HepG2 (cell line): Measurements from ENCODE around the gene CSF1R. TPM values are rescaled to one million over a fixed set of nuclear protein-coding genes. Genes with fewer than 3 reads are reported as not detected.

Source experiments
- ATAC-seq: fragments of 200-7000 bp; cut with Tn5 transposase; 3 replicates; pipeline ENCODE4 v1.9.1; 2020; ENCODE audit warnings: mild to moderate bottlenecking, moderate library complexity
- BruUV-seq: library from RNA; stranded (reverse); fragments of 400-500 nt; replicated peaks from 2 replicates; lab custom pipeline; 2021; lab: Mats Ljungman, UMichigan
- CTCF ChIA-PET: fragments of 300-600 bp; formaldehyde crosslinking; extraction: SDS; loops from one replicate; lab custom pipeline; 2021; ENCODE audit warnings: low total read pairs, inconsistent platforms, low intra/inter-chr PET ratio; lab: Yijun Ruan, JAX
- POLR2A ChIA-PET: fragments of 350-600 bp; sonication (Branson Sonifier 250); formaldehyde crosslinking; loops from one replicate; lab custom pipeline; 2020; ENCODE audit warnings: antibody characterized with exemption, inconsistent platforms; lab: Yijun Ruan, JAX
- DNase-seq: peaks from one replicate; pipeline ENCODE4 v3.0.0-alpha.2; 2015; ENCODE audit warnings: low spot score
- FAIRE-seq: peaks from 3 replicates; lab custom pipeline; 2011; peaks lifted over from hg19 to GRCh38; lab: Jason Lieb, UNC
- H2AFZ ChIP-seq: one replicate; pipeline ENCODE4 v1.6.1; 2011; ENCODE audit warnings: low read length, inconsistent platforms
- H3K27ac ChIP-seq: fragments of 300-600 bp; 3 replicates; pipeline ENCODE4 v1.8.0; 2011; ENCODE audit warnings: mixed run types, mild to moderate bottlenecking, mixed read lengths, low read length, inconsistent platforms; ENCODE audit not compliant: insufficient read depth; ENCODE audit errors: extremely low read length
- H3K27me3 ChIP-seq, 2 experiments: fragments of 200-600 bp in 1 of 2; 2 replicates in 1 of 2; 3 replicates in 1 of 2; pipeline versions ENCODE4 v1.6.0 to v1.8.0; 2011; ENCODE audit warnings: low read length in 2 of 2, mild to moderate bottlenecking in 2 of 2, moderate library complexity in 2 of 2, inconsistent platforms in 1 of 2; ENCODE audit not compliant: insufficient read depth in 2 of 2, control insufficient read depth in 1 of 2
- H3K36me3 ChIP-seq, 2 experiments: fragments of 200-600 bp in 1 of 2; replicated peaks in 1 of 2; 2 replicates in 1 of 2; 3 replicates in 1 of 2; pipeline versions ENCODE4 v1.5.1 to v1.8.0; 2011; ENCODE audit warnings: low read length in 2 of 2, inconsistent platforms in 1 of 2; ENCODE audit not compliant: insufficient read depth in 2 of 2, control insufficient read depth in 1 of 2
- H3K4me1 ChIP-seq: 2 replicates; pipeline ENCODE4 v1.5.1; 2012; ENCODE audit warnings: low read length, inconsistent platforms; ENCODE audit not compliant: insufficient read depth
- H3K4me2 ChIP-seq: 2 replicates; pipeline ENCODE4 v1.6.0; 2011; ENCODE audit warnings: low read depth, low read length, inconsistent platforms
- H3K4me3 ChIP-seq, 3 experiments: fragments of 200-600 bp in 1 of 3; sonication (generic), shearing (Covaris generic) in 1 of 3; replicated peaks in 1 of 3; 2 replicates each; pipeline ENCODE4 v1.5.1; 2011 to 2016; ENCODE audit warnings: low read length in 3 of 3, inconsistent platforms in 2 of 3, low read depth in 2 of 3, mild to moderate bottlenecking in 2 of 3, control low read depth in 1 of 3, mixed read lengths in 1 of 3; ENCODE audit not compliant: insufficient read depth in 1 of 3
- H3K79me2 ChIP-seq: one replicate; pipeline ENCODE4 v1.6.1; 2011; ENCODE audit warnings: low read length, inconsistent platforms; ENCODE audit not compliant: insufficient read depth
- H3K9ac ChIP-seq: 2 replicates; pipeline ENCODE4 v1.6.0; 2011; ENCODE audit warnings: mild to moderate bottlenecking, low read depth, low read length, inconsistent platforms; ENCODE audit not compliant: insufficient read depth
- H3K9me3 ChIP-seq: 2 replicates; pipeline ENCODE4 v1.5.1; 2012; ENCODE audit warnings: mild to moderate bottlenecking, low read length
- H4K20me1 ChIP-seq: 2 replicates; pipeline ENCODE4 v1.6.0; 2011; ENCODE audit warnings: inconsistent platforms, mild to moderate bottlenecking, low read length, moderate library complexity; ENCODE audit not compliant: insufficient read depth
- AHR ChIP-seq: IDR thresholded peaks from 2 replicates; pipeline ENCODE4 v1.6.1; 2018; ENCODE audit warnings: missing genetic modification reagents, missing compliant biosample characterization
- JDP2 ChIP-seq: sonication (generic); formaldehyde crosslinking; IDR thresholded peaks from 2 replicates; pipeline ENCODE4 v1.8.1; 2022; ENCODE audit warnings: missing genetic modification reagents, borderline replicate concordance
- KDM5A ChIP-seq: fragments of 200-600 bp; sonication (generic); IDR thresholded peaks from 2 replicates; pipeline ENCODE4 v1.7.0; 2018; ENCODE audit warnings: antibody characterized with exemption, mild to moderate bottlenecking, low read length, borderline replicate concordance
- MEF2D ChIP-seq: sonication (generic); formaldehyde crosslinking; IDR thresholded peaks from 2 replicates; pipeline ENCODE4 v1.5.1; 2020; ENCODE audit warnings: mild to moderate bottlenecking, missing genetic modification reagents
- PHF8 ChIP-seq: sonication (generic); formaldehyde crosslinking; IDR thresholded peaks from 2 replicates; pipeline ENCODE4 v1.5.0; 2020; ENCODE audit warnings: missing genetic modification reagents
- RAD21 ChIP-seq: fragments of 450-650 bp; formaldehyde crosslinking; IDR thresholded peaks from 2 replicates; pipeline ENCODE4 v1.5.0; 2020; ENCODE audit warnings: mild to moderate bottlenecking
- ZNF33A ChIP-seq: sonication (generic); formaldehyde crosslinking; IDR thresholded peaks from 2 replicates; pipeline ENCODE4 v1.5.1; 2020; ENCODE audit warnings: missing genetic modification reagents, mild to moderate bottlenecking, moderate library complexity, borderline replicate concordance
- ZNF432 ChIP-seq: sonication (generic); formaldehyde crosslinking; IDR thresholded peaks from 2 replicates; pipeline ENCODE4 v1.5.0; 2020; ENCODE audit warnings: missing genetic modification reagents, mild to moderate bottlenecking, borderline replicate concordance
- ZNF484 ChIP-seq: sonication (generic); formaldehyde crosslinking; IDR thresholded peaks from 2 replicates; pipeline ENCODE4 v1.5.1; 2020; ENCODE audit warnings: mild to moderate bottlenecking, low read depth, missing genetic modification reagents, borderline replicate concordance
- WGBS: methylation state at CpG from one replicate; pipeline ENCODE4 v1.1.6; 2017; ENCODE audit warnings: low lambda C conversion rate; 5-methylcytosine and 5-hydroxymethylcytosine counted together
- in situ Hi-C: cut with HindIII; loops from 2 replicates; pipeline ENCODE4 v1.10.0; 2017; ENCODE audit warnings: low pct_unique_long_range_greater_than_20kb; ENCODE audit not compliant: extremely low pct_ligation_motif_present
- intact Hi-C: fragments of 100-400 bp; cut with micrococcal nuclease; formaldehyde crosslinking; loops from one replicate; pipeline ENCODE4 v1.10.0; 2022; ENCODE audit not compliant: unreplicated experiment
- polyA plus RNA-seq, 8 experiments: library from polyadenylated mRNA; depleted of rRNA in 3 of 8; stranded (reverse) in 7 of 8; unstranded in 1 of 8; fragments of >200 nt; fragmentation: Illumina TruSeq in 4 of 8; extraction: Trizol in 4 of 8; gene quantifications; 2 replicates each; pipeline versions ENCODE4 v1.2.1 to v1.2.3, GENCODE V29; 2011 to 2016; ENCODE audit warnings: low read depth in 4 of 8, missing spikeins in 1 of 8, mixed read lengths in 1 of 8; ENCODE audit not compliant: insufficient read depth in 1 of 8
- total RNA-seq, 5 experiments: library from RNA; depleted of rRNA; stranded (reverse); fragments of >200 nt; fragmentation: Illumina TruSeq; extraction: Trizol; gene quantifications; 2 replicates each; pipeline ENCODE4 v1.2.3, GENCODE V29; 2016; ENCODE audit warnings: low read depth in 1 of 5
- TF ChIP-seq, protein P1 (sequence below): IDR thresholded peaks from 2 replicates; pipeline ENCODE4 v1.6.1; 2016; ENCODE audit warnings: missing genetic modification reagents, missing compliant biosample characterization

The CSF1R gene
- total and polyA plus RNA-seq, 2 of the 13 experiments (the other 11 are each of a cell fraction or from before 2014, with no cell fraction given) = 0.01 TPM; not detected in 1

DNA sequence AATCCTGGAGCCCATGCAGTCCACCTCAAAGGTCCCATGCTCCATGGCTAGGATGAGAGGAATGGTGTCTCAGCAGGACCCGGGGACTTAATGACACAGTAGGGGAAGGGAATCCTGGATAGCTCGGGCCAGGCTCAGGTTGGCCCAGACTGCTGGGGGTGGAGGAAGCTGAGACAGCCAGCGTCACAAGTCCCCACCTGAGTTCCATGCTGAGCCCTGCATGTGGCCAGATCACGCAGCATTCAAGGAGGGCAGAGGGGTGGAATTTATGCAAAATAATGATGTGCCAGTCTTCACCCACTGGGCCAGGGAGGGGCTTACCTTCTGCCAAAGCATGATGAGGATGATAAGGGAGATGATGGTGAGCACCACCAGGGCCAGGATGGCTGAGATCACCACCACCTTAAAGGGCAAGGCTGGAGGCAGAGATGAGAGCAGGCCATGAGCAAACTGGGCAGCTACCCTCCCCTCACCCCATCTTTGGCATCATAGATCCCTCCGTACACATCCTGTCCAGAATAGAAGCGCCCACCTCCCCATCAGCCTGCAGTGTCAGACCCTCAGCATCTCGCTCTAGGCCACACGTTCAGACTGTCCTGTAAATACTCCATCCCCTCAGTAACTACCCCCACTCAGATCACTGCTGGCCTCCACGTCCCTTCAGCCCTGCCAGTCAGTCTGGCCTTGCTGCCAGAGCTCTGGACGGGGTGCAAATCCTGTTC lies 40.0 kb upstream of the CSF1R start:
- Histone ChIP-seq H3K27me3 (no peaks in the 10 kb centered on the region), H3K9ac (no peak overlapping the region), H4K20me1 (no peaks in the 10 kb centered on the region), H3K4me2 (no peak overlapping the region), H3K79me2 (no peaks in the 10 kb centered on the region)
- CTCF ChIA-PET = no interaction called here
- in situ Hi-C loops = loop anchor here (5.0 kb wide), 2 partner anchors 51 to 91 kb away; no protein-coding TSS in a partner anchor
- FAIRE-seq = no peak
- no peak for DNase-seq
- intact Hi-C loops = loop anchor here (10.0 kb wide), 1 partner anchor 292 kb away; no protein-coding TSS in a partner anchor
- no peak for TF ChIP-seq PHF8
- TF ChIP-seq JDP2 = no peak
- TF ChIP-seq MEF2D (CRISPR knock-in tag) = no peak
- TF ChIP-seq RAD21 = no peak
- TF ChIP-seq ZNF484 (CRISPR knock-in tag) = no peak
- TF ChIP-seq ZNF432 = no peak
- no peak for TF ChIP-seq KDM5A
- TF ChIP-seq, protein P1, sequence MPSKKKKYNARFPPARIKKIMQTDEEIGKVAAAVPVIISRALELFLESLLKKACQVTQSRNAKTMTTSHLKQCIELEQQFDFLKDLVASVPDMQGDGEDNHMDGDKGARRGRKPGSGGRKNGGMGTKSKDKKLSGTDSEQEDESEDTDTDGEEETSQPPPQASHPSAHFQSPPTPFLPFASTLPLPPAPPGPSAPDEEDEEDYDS (CRISPR knock-in tag) = no peak
- no peak for TF ChIP-seq ZNF33A (CRISPR knock-in tag)
- no peak for TF ChIP-seq AHR
- TF ChIP-seq, all 625 proteins: peak for 0
- 86% methylated on average over 10 of the region's 10 CpGs for WGBS
- no peaks in the 10 kb centered on the region; a peak in 1 of 5 replicates for H3K36me3 ChIP-seq
- H3K4me3 ChIP-seq = no peak overlapping the region
- POLR2A ChIA-PET = no interaction called here
- no peak overlapping the region for H2AFZ ChIP-seq
- BruUV-seq = no TSS peak
- no peaks in the 10 kb centered on the region for H3K9me3 ChIP-seq
- H3K27ac ChIP-seq = no peak overlapping the region
- no peak for ATAC-seq
- peaks cover 45% of the 10 kb centered on the region for H3K4me1 ChIP-seq
